ENCODE measurements around the gene MRGPRD.

Gene MRGPRD

GRCh38 chr11:68946416-68947090 lies 34.2 kb downstream of the MRGPRD start:
- DNase-seq (ENCODE audit: low read depth), result no peak

DNA sequence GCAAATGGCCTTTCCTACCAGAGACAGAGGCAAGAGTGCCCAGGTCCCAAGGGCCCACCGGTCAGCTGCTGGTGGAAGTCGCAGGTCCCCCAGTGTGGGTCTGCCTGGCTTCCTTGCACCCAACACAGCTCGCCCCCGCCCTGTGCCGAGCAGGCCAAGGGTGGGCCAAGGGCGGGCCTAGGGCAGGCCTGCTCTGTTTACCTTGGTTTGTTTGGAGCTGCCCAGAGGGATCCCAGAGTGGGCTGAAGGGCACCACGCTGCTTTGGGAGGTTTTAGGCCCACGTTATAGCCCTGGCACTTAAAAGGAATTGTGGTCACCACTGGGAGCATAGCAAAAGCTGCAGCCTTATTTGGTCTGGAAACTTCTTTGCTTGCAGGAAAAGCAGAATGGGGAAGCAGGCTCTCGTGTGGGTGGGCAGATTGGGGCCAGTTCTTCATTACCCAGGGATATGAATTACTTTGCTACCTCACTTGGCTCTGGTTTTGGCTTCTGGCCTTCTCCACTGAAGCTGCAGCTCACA lies 38.0 kb downstream of the MRGPRD start:
- DNase-seq (ENCODE audit: low read depth), result no peak

GRCh38 chr11:68942095-68942620 lies 38.6 kb downstream of the MRGPRD start:
- DNase-seq (ENCODE audit: low read depth), result no peak

DNA sequence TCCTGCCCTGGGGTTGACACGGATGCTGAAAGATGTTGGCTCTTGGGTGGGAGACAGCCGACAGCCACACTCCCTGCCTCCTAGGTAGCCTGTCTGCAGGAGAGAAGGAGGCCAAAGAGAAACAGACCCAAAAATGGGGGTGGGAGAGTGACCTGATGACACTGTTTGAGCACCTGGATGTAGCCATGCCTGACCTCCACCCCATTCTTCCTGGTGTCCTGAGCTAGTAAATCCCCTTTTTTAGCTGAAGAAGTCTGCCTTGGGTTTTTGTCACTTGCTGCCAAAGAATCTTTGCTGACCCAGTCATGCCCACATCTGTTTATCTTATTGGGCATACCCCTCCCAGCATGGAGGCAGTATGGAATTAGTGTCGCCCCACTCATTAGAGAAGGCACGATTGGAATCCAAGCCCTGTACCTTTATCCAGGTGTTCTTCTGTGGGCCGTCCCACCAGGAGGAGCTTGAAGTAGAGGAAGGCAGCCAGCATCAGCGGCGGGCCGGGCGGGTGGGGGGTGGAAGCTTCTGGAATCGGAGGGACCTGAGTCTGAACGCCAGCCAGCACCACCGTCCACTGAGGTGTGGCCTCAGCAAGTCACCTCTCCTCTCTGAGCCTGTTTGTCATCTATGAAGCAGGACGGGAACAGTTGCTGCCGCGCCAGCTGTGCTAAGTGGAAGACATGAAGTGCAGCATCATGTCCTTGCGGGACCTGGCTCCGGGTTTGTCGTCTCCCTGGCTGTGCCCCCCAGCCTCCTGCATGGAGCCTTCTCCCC lies 39.3 kb downstream of the MRGPRD start:
- DNase-seq (ENCODE audit: low read depth), result no peak

DNA sequence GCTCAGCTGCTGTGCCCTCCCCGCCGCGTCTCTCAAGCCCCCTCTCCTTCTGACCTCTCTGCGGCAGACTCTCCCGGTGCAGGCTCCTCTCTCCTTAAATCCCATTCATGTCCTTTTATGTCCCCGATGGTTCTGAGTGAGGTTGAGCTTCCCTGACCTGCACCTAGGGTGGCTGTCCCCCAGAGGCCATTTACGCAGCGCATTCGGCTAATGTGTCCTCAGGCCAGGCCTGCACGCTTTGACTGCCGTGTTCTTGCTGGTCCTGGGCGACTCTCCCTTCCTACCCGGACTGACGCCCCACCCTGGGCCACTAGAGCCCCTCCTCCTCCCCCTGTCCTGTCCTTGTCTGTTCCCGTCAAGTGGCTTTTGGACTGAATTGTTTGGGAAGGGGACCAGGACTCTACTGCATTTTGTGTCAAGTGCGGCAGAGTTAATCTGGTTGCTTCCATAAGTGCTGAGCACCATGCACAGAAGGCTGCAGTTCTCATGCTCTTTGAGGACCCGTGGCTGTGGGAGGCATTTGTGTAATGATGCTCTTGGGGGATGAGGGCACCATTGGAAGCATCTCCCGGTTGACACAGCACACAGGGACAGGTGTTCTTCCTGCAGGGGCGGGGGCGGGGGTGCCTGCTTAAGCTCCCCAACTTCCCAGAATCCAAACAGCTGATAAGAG lies 40.0 kb downstream of the MRGPRD start:
- no peak for DNase-seq (ENCODE audit: low read depth)

- no peak for DNase-seq (ENCODE audit: low read depth)
Measured at GRCh38 chr11:68939583-68940555, 40.9 kb downstream of the MRGPRD start.

DNA sequence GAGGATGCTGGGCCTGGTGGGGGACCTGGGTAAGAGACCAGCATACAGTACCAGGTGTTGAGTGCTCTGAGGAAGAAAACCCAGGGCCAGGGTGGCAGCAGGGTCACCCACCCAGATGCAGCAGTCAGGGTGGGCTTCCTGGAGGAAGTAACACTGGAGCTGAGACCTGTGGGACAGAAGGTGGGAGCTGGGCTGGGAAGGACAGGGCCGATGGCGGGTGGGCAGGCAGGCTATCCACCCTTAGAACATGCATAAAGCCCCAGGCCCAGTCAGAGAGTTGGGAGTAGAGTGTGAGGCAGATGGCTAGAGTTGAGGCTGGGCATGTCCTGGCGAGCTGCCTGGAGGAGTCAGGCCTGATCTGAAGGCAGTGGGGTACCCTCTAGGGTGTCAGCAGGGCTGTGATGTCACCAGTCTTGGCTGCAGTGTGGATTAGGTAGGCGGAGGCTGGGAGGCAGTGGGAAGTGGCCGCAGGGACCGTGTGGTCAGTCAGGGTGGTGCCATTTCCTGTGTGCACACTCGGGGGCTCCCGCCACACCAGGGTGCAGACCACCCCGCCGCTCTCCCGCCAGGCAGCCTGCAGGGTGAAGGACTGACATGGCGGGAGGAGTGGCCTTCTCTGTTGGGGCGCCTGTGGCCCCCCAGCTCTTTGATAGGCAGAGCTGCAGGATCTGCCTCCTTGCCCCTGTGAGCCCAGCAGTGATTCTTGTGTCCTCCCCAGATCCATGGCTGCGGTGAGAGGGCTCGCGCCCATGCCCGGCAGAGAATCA lies 41.8 kb downstream of the MRGPRD start:
- no peak for DNase-seq (ENCODE audit: low read depth)

- no peak for DNase-seq (ENCODE audit: low read depth)
Measured at GRCh38 chr11:68938088-68938487, 42.7 kb downstream of the MRGPRD start.

DNA sequence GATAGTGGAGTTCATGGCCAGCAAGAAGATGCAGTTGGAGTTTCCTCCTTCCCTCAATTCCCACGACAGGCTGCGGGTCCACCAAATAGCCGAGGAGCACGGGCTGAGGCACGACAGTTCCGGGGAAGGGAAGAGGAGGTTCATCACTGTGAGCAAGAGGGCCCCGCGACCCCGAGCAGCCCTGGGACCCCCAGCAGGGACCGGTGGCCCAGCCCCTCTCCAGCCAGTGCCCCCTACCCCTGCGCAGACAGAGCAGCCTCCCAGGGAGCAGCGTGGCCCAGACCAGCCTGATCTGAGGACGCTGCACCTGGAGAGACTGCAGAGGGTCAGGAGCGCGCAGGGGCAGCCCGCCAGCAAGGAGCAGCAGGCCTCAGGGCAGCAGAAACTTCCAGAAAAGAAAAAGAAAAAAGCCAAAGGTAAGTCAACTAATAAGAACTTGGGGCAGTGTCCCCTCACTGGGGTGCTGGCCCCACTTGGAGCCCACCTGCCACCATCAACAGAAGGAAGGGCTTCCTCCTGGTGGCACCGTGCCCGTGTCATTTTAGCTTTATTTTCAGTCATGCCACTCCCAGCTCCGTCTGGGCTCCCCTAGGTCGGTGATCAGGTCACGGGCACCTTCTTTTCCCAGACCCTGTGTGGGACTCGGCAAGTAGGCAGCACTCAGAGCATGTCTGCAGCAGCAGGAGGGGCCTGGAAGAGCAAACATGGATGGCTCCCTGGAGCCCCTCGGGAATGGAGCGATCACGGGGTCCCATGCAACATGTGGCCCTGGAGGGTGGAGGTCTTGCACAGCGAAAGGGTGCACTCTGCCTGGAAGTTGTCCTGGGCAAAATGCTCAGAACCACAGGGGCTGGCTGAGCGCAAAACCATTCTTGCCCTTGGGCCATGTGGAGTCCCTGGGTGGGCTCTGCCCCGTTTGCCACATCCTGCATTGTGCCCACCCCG lies 43.8 kb downstream of the MRGPRD start:
- no peak for DNase-seq (ENCODE audit: low read depth)

- no peak for DNase-seq (ENCODE audit: low read depth)
Measured at GRCh38 chr11:68936358-68936636, 44.5 kb downstream of the MRGPRD start.

GRCh38 chr11:68935516-68936357 lies 45.0 kb downstream of the MRGPRD start:
- no peak for DNase-seq (ENCODE audit: low read depth)

DNA sequence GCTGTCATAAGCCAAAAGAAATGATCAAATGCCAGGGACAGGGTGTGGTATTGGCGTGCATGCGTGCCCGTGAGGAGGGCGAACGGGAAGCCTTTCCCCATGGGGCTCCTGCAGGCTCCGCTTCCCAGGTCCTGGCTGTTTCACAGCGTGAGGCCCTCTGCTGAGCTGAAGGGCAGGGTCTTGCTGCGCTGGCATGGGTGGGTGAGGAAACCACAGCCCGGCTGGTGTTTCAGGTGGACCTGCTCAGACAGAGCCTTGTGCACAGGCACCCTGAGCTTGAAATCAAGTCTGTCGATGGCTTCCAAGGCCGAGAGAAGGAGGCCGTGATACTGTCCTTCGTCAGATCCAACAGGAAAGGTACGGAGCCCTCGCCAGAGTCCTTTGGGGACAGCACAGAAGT lies 45.7 kb downstream of the MRGPRD start:
- no peak for DNase-seq (ENCODE audit: low read depth)

DNA sequence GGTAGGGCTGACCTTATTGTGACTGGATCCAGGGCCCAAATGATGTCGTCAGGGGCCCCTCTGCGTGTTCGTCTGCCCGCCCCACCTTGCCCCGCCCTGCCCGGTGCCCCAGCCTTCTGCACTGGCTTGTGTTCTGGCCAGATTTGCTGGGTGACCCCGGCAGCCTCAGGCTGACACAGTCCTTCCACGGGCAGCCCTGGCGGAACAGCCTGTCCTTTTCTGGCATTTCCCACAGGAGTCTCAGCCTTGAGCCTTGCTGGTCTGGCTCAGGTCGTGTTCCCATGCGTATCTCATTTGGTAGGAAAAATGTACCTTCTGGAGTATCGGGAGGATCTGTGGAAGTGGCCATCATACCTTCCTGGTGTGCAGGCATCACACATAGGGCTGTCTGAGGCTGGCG lies 46.1 kb downstream of the MRGPRD start:
- no peak for DNase-seq (ENCODE audit: low read depth)

GRCh38 chr11:68934321-68934645 lies 46.5 kb downstream of the MRGPRD start:
- DNase-seq (ENCODE audit: low read depth), result no peak

GRCh38 chr11:68933605-68934320 lies 47.0 kb downstream of the MRGPRD start:
- no peak for DNase-seq (ENCODE audit: low read depth)

DNA sequence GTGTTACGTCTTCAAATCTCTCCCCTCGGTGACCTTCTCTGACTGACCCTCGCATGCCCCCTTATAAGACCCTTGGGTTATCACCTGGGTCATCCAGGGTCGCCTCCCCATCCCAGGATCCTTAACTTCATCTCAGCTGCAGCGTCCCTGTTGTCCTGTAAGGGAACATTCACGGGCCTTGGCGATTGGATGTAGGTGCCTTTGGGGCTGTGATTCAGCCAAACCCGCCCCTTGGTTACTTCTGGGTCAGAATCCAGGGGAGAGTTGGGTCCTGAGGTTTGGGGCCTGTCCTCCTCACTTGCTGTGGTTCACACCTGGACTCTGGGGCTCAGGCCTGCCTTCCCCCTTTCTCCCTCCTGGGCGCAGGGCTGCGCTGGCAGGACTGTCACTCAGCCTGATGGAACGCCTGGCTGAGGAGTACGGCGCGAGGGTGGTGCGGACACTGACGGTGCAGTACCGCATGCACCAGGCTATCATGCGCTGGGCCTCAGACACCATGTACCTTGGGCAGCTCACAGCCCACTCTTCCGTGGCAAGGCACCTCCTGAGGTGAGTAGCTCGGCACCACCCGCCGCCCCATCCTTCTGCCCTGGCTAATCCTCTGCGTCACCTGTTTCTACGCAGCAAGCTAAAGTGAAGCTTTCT lies 47.7 kb downstream of the MRGPRD start:
- no peak for DNase-seq (ENCODE audit: low read depth)

GRCh38 chr11:68932358-68932757 lies 48.4 kb downstream of the MRGPRD start:
- DNase-seq (ENCODE audit: low read depth), result no peak

- no peak for DNase-seq (ENCODE audit: low read depth)
Measured at GRCh38 chr11:68931911-68932310, 48.9 kb downstream of the MRGPRD start.

Measured in CMK (cell line).